Kidney (tissue), 14 donors: ENCODE measurements around the gene PEG3. TPM values are rescaled to one million over a fixed set of nuclear protein-coding genes. Genes with fewer than 3 reads are reported as not detected.
"Not testable (repeated sequence)": the region's sequence is repeated elsewhere in the genome, so short reads cannot be mapped to it uniquely, and the experiment has no call there.

Source experiments
- DNase-seq, 5 donors: peaks; one replicate each; pipeline ENCODE4 v3.0.0-alpha.2; 2013 to 2020
- FAIRE-seq: peaks from 2 replicates; lab custom pipeline; 2012; peaks lifted over from hg19 to GRCh38; lab: Jason Lieb, UNC
- H3K27ac ChIP-seq, 2 donors: one replicate each; pipeline ENCODE4 v1.7.0; 2013; ENCODE audit warnings: low read depth in 2 of 2, low read length in 2 of 2, inconsistent platforms in 1 of 2
- H3K27me3 ChIP-seq: one replicate; pipeline ENCODE4 v1.7.1; 2013; ENCODE audit warnings: low read length, inconsistent platforms; ENCODE audit not compliant: control insufficient read depth, insufficient read depth
- H3K36me3 ChIP-seq, 3 donors: one replicate each; pipeline versions ENCODE4 v1.7.0 to v1.7.1; 2013; ENCODE audit warnings: low read length in 3 of 3, control low read depth in 1 of 3, inconsistent platforms in 1 of 3; ENCODE audit not compliant: insufficient read depth in 3 of 3, control insufficient read depth in 2 of 3
- H3K4me1 ChIP-seq, 3 donors: one replicate each; pipeline versions ENCODE4 v1.7.0 to v1.7.1; 2013; ENCODE audit warnings: low read length in 3 of 3, inconsistent platforms in 1 of 3, low read depth in 1 of 3; ENCODE audit not compliant: control insufficient read depth in 2 of 3, insufficient read depth in 2 of 3
- H3K4me3 ChIP-seq, 3 donors: one replicate each; pipeline versions ENCODE4 v1.7.0 to v1.8.1; 2013; ENCODE audit warnings: low read length in 3 of 3, control low read depth in 1 of 3, inconsistent platforms in 1 of 3
- H3K9ac ChIP-seq, 3 donors: one replicate each; pipeline versions ENCODE4 v1.7.0 to v1.7.1; 2013; ENCODE audit warnings: low read length in 3 of 3, control low read depth in 1 of 3, inconsistent platforms in 1 of 3
- H3K9me3 ChIP-seq, 3 donors: one replicate each; pipeline versions ENCODE4 v1.7.0 to v1.7.1; 2013; ENCODE audit warnings: low read length in 3 of 3, control low read depth in 1 of 3, inconsistent platforms in 1 of 3; ENCODE audit not compliant: control insufficient read depth in 2 of 3, insufficient read depth in 1 of 3
- CTCF ChIP-seq: IDR thresholded peaks from 3 replicates; pipeline ENCODE4 v1.5.1; 2012; ENCODE audit warnings: mild to moderate bottlenecking, moderate library complexity, borderline replicate concordance; ENCODE audit not compliant: insufficient read depth; ENCODE audit errors: extremely low read depth
- intact Hi-C: fragments of 100-400 bp; cut with DNase I; formaldehyde crosslinking; loops from one replicate; pipeline ENCODE4 v1.11.1; 2022
- polyA plus RNA-seq: library from polyadenylated mRNA; stranded (reverse); fragments of 350-450 nt; fragmentation: Illumina TruSeq; extraction: RNeasy Lipid Tissue Mini Kit (QIAGEN cat#74804); gene quantifications from one replicate; pipeline ENCODE4 v1.2.3, GENCODE V29; 2014; ENCODE audit warnings: low read depth, low replicate concordance; ENCODE audit not compliant: insufficient read depth
- total RNA-seq: library from RNA; stranded (reverse); fragmentation: NEBNext Ultra II Directional; extraction: Animal tissue kit (Norgen Biotek cat#: 25700); gene quantifications from one replicate; pipeline ENCODE4 v1.2.1, GENCODE V29; 2021
- donor health status: control.
- donor health status: control.
- donor health status: control.
- donor health status: control.
- donor health status: control.
- donor health status: DM: yes; HTN: yes; CAD: no.
- donor health status: Normal renal cell carcinoma (clear cell type).

PEG3 gene
- total and polyA plus RNA-seq, 2 donors from 2014 or later = 2.0 to 8.7 TPM

- no peak for FAIRE-seq
- H3K4me1 ChIP-seq = no peaks in the 10 kb centered on the region
- H3K27ac ChIP-seq = no peak overlapping the region
Observed at GRCh38 chr19:56858026-56858425, 17.5 kb upstream of the PEG3 start.

GRCh38 chr19:56856822-56857221, 16.3 kb upstream of the PEG3 start:
- no peak overlapping the region for H3K4me3 ChIP-seq
- FAIRE-seq = no peak
- no peaks in the 10 kb centered on the region for H3K9me3 ChIP-seq
- H3K9ac ChIP-seq = no peak overlapping the region
- H3K4me1 ChIP-seq = no peaks in the 10 kb centered on the region
- no peak for TF ChIP-seq CTCF
- H3K27me3 ChIP-seq = no peaks in the 10 kb centered on the region
- intact Hi-C loops = no loop called here
- H3K27ac ChIP-seq = no peak overlapping the region
- DNase-seq = no peak
- H3K36me3 ChIP-seq = no peaks in the 10 kb centered on the region

More at GRCh38 chr19:56858026-56858425, 17.5 kb upstream of the PEG3 start:
- no peak for TF ChIP-seq CTCF
- H3K9ac ChIP-seq = no peak overlapping the region
- no peak for DNase-seq
- H3K9me3 ChIP-seq = no peaks in the 10 kb centered on the region
- intact Hi-C loops = no loop called here
- no peaks in the 10 kb centered on the region for H3K36me3 ChIP-seq
- H3K27me3 ChIP-seq = no peaks in the 10 kb centered on the region
- H3K4me3 ChIP-seq = no peak overlapping the region

GRCh38 chr19:56852361-56852760, 11.8 kb upstream of the PEG3 start:
- H3K9me3 ChIP-seq, intact Hi-C loops, DNase-seq, H3K36me3 ChIP-seq, H3K4me3 ChIP-seq, H3K27ac ChIP-seq, FAIRE-seq, H3K4me1 ChIP-seq, H3K9ac ChIP-seq, H3K27me3 ChIP-seq: not testable (repeated sequence)

GRCh38 chr19:56848166-56848565, 7.6 kb upstream of the PEG3 start:
- H3K36me3 ChIP-seq = no peaks in the 10 kb centered on the region
- H3K27me3 ChIP-seq = no peaks in the 10 kb centered on the region
- no peaks in the 10 kb centered on the region for H3K4me1 ChIP-seq
- intact Hi-C loops = no loop called here
- FAIRE-seq = no peak
- DNase-seq = no peak
- H3K9me3 ChIP-seq = no peaks in the 10 kb centered on the region
- H3K27ac ChIP-seq = no peak overlapping the region
- H3K9ac ChIP-seq = no peak overlapping the region
- no peak for TF ChIP-seq CTCF
- no peak overlapping the region for H3K4me3 ChIP-seq
